A673 (cell line): Measurements from ENCODE around the gene B9D1. TPM values are rescaled to one million over a fixed set of nuclear protein-coding genes. Genes with fewer than 3 reads are reported as not detected.

Experiments used
- BruUV-seq: library from RNA; stranded (reverse); fragments of 400-500 nt; replicated peaks from 2 replicates; lab custom pipeline; 2021; lab: Mats Ljungman, UMichigan
- CTCF ChIA-PET: fragments of 300-600 bp; sonication (Branson Sonifier 250); formaldehyde crosslinking; loops from one replicate; lab custom pipeline; 2022; ENCODE audit warnings: antibody characterized with exemption; lab: Charles Lee
- POLR2A ChIA-PET: fragments of 300-600 bp; sonication (Branson Sonifier 250); formaldehyde crosslinking; loops from one replicate; lab custom pipeline; 2022; ENCODE audit warnings: antibody characterized with exemption; ENCODE audit not compliant: low non-redundant PET; lab: Charles Lee
- DNase-seq: peaks from one replicate; pipeline ENCODE4 v3.0.0-alpha.2; 2015; ENCODE audit warnings: low spot score
- H3K27ac ChIP-seq: fragments of 200-600 bp; sonication (generic); 2 replicates; pipeline ENCODE4 v1.5.1; 2016; ENCODE audit warnings: mixed run types, low read depth, mild to moderate bottlenecking, mixed read lengths, antibody characterized with exemption, low read length; ENCODE audit not compliant: poor library complexity, severe bottlenecking
- H3K27me3 ChIP-seq: fragments of 200-600 bp; sonication (generic); replicated peaks from 2 replicates; pipeline ENCODE4 v1.6.1; 2017; ENCODE audit warnings: mixed run types, low read depth, mild to moderate bottlenecking, mixed read lengths, antibody characterized with exemption, low read length; ENCODE audit not compliant: insufficient read depth, poor library complexity
- H3K36me3 ChIP-seq: fragments of 200-600 bp; sonication (generic); 2 replicates; pipeline ENCODE4 v1.6.1; 2016; ENCODE audit warnings: mixed run types, mild to moderate bottlenecking, mixed read lengths, antibody characterized with exemption, low read length; ENCODE audit not compliant: insufficient read depth, poor library complexity, severe bottlenecking
- H3K4me1 ChIP-seq: fragments of 200-600 bp; sonication (generic); 2 replicates; pipeline ENCODE4 v1.6.1; 2017; ENCODE audit warnings: mixed run types, mild to moderate bottlenecking, mixed read lengths, antibody characterized with exemption, low read length; ENCODE audit not compliant: insufficient read depth, poor library complexity, severe bottlenecking
- H3K4me3 ChIP-seq: fragments of 200-600 bp; sonication (generic); 2 replicates; pipeline ENCODE4 v1.5.1; 2016; ENCODE audit warnings: low read depth, mixed run types, mild to moderate bottlenecking, mixed read lengths, low read length; ENCODE audit not compliant: poor library complexity, severe bottlenecking
- H3K9me3 ChIP-seq: fragments of 200-600 bp; sonication (generic); 2 replicates; pipeline ENCODE4 v1.6.1; 2016; ENCODE audit warnings: mixed run types, low read depth, mild to moderate bottlenecking, mixed read lengths, antibody characterized with exemption, low read length; ENCODE audit not compliant: poor library complexity, severe bottlenecking
- CTCF ChIP-seq: fragments of 300-800, 200-600 bp; sonication (generic); conservative IDR thresholded peaks from 2 replicates; pipeline ENCODE4 v1.5.1; 2017; ENCODE audit warnings: low read depth, mild to moderate bottlenecking, antibody characterized with exemption, low read length, moderate library complexity, mixed read lengths
- EZH2 ChIP-seq: fragments of 200-600 bp; sonication (generic); IDR thresholded peaks from 2 replicates; pipeline ENCODE4 v1.6.1; 2017; ENCODE audit warnings: borderline replicate concordance, low read depth, mild to moderate bottlenecking, mixed read lengths, antibody characterized with exemption, low read length; ENCODE audit not compliant: poor library complexity, severe bottlenecking
- intact Hi-C: fragments of 100-400 bp; cut with micrococcal nuclease; formaldehyde crosslinking; loops from one replicate; pipeline ENCODE4 v1.10.0; 2022; ENCODE audit not compliant: unreplicated experiment
- total RNA-seq: library from RNA; stranded (reverse); gene quantifications from 2 replicates; pipeline ENCODE4 v1.2.3, GENCODE V29; 2021

B9D1 gene
- total RNA-seq, 1 experiment from 2014 or later, result 37.0 TPM

- no peak for DNase-seq
- BruUV-seq, result no TSS peak
- ChIA-PET POLR2A (no interaction called here), CTCF (no interaction called here)
- intact Hi-C loops, result no loop called here
- Histone ChIP-seq H3K4me3 (no peak overlapping the region), H3K4me1 (no peaks in the 10 kb centered on the region), H3K27ac (no peak overlapping the region), H3K36me3 (no peaks in the 10 kb centered on the region), H3K27me3 (no peaks in the 10 kb centered on the region), H3K9me3 (no peaks in the 10 kb centered on the region)
- TF ChIP-seq CTCF (no peak), EZH2 (no peak)
Observed at GRCh38 chr17:19302791-19303331, 59.7 kb downstream of the B9D1 start.

DNA sequence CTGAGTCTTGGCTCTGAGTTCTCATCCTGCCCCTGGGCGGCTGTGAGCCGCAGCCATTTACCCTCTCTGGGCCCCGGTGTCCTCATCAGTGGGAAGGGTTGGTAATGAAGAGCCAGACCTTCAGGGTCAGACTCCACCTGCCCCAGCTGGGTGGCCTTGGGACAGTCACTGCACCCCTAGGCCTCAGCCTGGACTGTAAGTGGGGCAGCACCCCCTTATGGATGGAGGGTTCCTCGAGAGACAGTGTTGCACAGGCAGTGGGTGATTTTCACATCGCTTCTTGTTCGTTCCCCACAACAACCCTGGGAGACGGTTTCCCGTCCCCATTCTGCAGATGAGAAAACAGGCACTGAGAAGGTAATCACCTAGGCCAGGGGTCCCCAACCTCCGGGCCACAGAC is 60.5 kb downstream of the B9D1 start:
- no peak for DNase-seq
- POLR2A ChIA-PET, result no interaction called here

GRCh38 chr17:19301274-19301951 is 61.1 kb downstream of the B9D1 start:
- BruUV-seq, result no TSS peak
- no peaks in the 10 kb centered on the region for H3K9me3 ChIP-seq
- no peak for TF ChIP-seq CTCF
- no peak for TF ChIP-seq EZH2
- POLR2A ChIA-PET, result no interaction called here
- H3K4me3 ChIP-seq, result no peak overlapping the region
- no peaks in the 10 kb centered on the region for H3K36me3 ChIP-seq
- no peaks in the 10 kb centered on the region for H3K4me1 ChIP-seq
- no peak overlapping the region for H3K27ac ChIP-seq
- DNase-seq, result no peak
- no peaks in the 10 kb centered on the region for H3K27me3 ChIP-seq
- intact Hi-C loops, result no loop called here
- CTCF ChIA-PET, result no interaction called here

More for the DNA sequence above, 60.5 kb downstream of the B9D1 start:
- H3K4me3 ChIP-seq, result no peak overlapping the region
- no TSS peak for BruUV-seq
- no peaks in the 10 kb centered on the region for H3K4me1 ChIP-seq
- intact Hi-C loops, result no loop called here
- TF ChIP-seq EZH2 (no peak), CTCF (no peak)
- CTCF ChIA-PET, result no interaction called here
- H3K36me3 ChIP-seq, result no peaks in the 10 kb centered on the region
- no peak overlapping the region for H3K27ac ChIP-seq
- no peaks in the 10 kb centered on the region for H3K9me3 ChIP-seq
- no peaks in the 10 kb centered on the region for H3K27me3 ChIP-seq
